GM13977 (cell line): ENCODE data around the gene GRIK4.
A peak's percentile ranks its signal among the peaks of the same experiment; 100 is the strongest.

Experiments used
- DNase-seq: peaks from one replicate; pipeline ENCODE4 v3.0.0; 2012; ENCODE audit warnings: low spot score
- in situ Hi-C: fragments of 300-500 bp; cut with MboI; formaldehyde crosslinking; loops from one replicate; pipeline ENCODE4 v1.12.0; 2022; ENCODE audit warnings: low sequenced_read_pairs, low pct_unique_long_range_greater_than_20kb, mixed read lengths, inconsistent platforms; ENCODE audit not compliant: unreplicated experiment
- TF ChIP-seq, protein P1 (sequence below): IDR thresholded peaks from 2 replicates; pipeline ENCODE4 v1.5.1; 2012; ENCODE audit warnings: mild to moderate bottlenecking, control low read depth; ENCODE audit not compliant: insufficient read depth; ENCODE audit errors: extremely low read depth, missing control alignments

GRIK4 gene

DNA sequence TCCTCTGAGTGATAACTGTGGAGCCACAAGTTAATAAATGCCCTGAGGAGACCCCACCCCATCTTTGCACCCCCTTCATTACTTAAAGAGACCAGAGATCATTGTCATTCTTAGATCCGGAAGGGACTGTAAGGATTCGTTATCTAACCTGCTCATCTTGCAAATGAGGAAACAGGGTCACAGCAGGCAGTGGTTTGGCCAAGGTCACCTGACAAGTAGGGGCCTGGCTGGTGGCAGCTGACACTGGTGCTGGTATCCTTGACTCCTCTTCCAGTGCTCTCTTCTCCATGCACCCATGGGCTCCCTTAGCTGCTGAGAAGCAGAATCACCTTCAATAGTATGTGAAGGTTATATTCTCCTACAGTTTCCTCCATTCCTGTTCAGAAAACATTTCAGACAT lies 151.6 kb downstream of the GRIK4 start:
- no peak for DNase-seq
- TF ChIP-seq, protein P1, sequence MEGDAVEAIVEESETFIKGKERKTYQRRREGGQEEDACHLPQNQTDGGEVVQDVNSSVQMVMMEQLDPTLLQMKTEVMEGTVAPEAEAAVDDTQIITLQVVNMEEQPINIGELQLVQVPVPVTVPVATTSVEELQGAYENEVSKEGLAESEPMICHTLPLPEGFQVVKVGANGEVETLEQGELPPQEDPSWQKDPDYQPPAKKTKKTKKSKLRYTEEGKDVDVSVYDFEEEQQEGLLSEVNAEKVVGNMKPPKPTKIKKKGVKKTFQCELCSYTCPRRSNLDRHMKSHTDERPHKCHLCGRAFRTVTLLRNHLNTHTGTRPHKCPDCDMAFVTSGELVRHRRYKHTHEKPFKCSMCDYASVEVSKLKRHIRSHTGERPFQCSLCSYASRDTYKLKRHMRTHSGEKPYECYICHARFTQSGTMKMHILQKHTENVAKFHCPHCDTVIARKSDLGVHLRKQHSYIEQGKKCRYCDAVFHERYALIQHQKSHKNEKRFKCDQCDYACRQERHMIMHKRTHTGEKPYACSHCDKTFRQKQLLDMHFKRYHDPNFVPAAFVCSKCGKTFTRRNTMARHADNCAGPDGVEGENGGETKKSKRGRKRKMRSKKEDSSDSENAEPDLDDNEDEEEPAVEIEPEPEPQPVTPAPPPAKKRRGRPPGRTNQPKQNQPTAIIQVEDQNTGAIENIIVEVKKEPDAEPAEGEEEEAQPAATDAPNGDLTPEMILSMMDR, result no peak
- in situ Hi-C loops, result no loop called here

DNA sequence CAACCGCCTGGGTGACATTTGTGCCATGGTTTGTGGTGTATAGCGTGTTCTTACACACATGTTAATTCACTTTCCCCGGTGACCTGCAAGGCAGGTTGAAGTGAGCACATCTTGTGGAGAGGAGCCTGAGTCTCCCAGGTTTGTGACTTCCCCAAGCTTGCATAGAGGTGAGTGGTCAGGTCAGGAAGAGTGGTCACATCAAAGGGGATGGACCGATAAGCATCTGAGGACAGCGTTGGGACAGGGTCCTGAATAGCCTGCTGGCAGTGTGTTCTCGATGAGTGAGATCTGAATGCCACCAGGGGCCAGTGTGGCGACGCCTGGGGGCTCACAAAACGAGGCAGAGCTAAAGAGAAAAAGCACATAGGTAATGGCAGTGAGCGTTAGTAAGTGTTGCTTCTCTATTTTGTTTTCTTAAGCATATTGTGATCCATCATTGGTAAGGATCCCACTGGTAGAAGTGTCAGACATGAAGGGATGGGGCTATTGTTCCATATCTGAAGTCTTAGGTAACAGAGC lies 154.6 kb downstream of the GRIK4 start:
- no peak for DNase-seq
- TF ChIP-seq, protein P1, result peak; percentile 5
- in situ Hi-C loops, result no loop called here

DNA sequence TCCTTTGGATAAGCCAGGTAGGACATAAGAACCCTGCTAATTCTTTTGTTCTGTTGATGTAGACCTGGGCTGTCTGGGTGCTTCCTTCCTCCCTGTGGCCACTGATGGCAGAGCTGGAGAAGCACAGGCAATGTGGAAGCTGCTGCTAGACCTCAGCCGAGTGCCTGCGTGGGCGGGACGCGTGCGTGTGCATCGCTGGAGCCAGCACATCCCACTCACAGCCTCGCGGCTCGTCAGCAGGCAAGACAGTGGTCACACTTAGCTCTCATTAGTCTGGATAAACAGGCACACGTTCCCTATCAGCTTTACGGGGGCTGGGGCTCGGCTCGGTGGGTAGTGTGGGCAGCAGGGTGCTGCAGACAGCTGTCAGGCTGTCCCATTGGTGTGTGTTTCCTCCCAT lies 155.7 kb downstream of the GRIK4 start:
- DNase-seq, result no peak
- in situ Hi-C loops, result no loop called here
- TF ChIP-seq, protein P1, result no peak

DNA sequence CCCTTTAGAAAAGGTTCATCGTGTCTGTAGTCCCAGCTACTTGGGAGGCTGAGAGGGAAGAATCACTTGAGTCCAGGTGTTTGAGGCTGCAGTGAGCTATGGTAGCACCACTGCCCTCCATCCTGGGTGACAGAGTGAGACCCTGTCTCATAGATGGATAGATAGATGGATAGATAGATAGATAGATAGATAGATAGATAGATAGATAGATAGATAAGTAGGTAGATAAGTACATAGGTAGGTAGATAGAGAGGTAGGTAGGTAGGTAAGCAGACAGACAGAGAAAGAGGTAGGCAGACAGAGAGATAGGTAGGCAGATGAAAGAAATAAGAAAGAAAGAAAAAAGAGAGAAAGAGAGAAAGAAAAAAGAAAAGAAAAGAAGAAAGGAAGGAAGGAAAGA lies 156.4 kb downstream of the GRIK4 start:
- TF ChIP-seq, protein P1, result no peak
- DNase-seq, result no peak
- in situ Hi-C loops, result no loop called here

DNA sequence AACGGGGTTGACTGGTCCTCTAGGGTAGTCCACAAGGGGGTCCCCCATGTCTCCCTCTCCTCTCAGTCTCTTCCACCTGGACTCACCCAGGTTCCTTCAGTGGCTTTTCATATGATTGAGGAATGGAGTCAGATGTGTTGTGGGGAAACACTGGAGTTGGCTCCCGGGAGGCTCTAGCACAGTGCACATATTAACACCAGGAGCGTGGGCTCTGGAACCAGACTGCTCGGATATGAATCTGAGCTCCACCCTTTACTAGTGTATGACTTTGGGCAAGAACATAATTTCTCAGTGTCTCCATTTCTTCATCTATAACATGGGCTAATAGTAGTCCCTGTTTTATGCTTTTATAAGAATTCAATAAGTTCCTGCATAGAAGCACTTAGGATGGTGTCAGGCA lies 157.0 kb downstream of the GRIK4 start:
- no peak for DNase-seq
- TF ChIP-seq, protein P1, result no peak
- in situ Hi-C loops, result no loop called here

DNA sequence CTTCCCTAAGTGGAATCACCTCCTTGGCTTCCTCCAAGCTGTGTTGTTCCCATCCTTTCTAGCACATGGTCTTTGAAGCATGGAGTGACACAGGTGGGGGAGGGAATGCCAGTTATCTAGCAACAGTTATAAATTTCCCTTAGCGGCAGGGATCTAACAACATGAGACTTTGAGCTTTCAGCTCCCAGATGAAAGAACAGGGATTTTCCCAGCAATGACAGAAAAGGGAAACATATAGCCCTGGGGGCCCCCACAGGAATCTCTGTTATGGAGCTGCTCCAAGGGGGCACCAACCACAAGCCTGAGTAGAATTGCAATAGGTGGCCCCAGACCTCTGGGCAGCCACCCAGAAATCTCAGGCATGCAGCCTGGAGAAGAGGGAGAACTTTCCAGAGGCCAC lies 163.0 kb downstream of the GRIK4 start:
- TF ChIP-seq, protein P1, result no peak
- DNase-seq, result no peak
- in situ Hi-C loops, result no loop called here

DNA sequence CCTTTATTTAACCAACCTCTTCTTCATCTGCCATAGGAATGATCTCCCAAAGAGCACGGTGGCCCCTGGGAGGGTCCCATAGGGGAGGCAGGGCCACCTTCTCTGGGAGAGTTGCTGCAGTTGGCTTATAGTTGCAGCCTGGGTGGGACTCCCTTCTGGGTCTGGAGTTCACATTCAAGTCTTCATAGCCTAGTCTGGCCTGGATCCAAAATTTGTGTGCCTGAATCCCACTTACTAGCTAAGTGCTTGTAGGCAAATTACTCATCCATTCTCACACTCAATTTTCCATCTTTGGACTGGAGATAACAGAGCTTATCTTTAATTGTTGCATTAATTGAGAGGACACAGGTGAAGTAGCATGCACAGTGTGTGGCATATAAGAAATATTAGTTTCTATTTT lies 163.6 kb downstream of the GRIK4 start:
- no peak for DNase-seq
- TF ChIP-seq, protein P1, result no peak
- in situ Hi-C loops, result loop anchor here (25.0 kb wide), 1 partner anchor 163 kb away; the partner anchor contains the start of gene GRIK4
